GM12874 (cell line): ENCODE results near the gene CYP21A2.

ENCODE experiments used
- TF ChIP-seq, protein P1 (sequence below): IDR thresholded peaks from 2 replicates; pipeline ENCODE4 v1.5.1; 2011; ENCODE audit warnings: low read depth, mild to moderate bottlenecking, control low read depth, low read length, moderate library complexity; ENCODE audit not compliant: insufficient read depth

Gene CYP21A2

DNA sequence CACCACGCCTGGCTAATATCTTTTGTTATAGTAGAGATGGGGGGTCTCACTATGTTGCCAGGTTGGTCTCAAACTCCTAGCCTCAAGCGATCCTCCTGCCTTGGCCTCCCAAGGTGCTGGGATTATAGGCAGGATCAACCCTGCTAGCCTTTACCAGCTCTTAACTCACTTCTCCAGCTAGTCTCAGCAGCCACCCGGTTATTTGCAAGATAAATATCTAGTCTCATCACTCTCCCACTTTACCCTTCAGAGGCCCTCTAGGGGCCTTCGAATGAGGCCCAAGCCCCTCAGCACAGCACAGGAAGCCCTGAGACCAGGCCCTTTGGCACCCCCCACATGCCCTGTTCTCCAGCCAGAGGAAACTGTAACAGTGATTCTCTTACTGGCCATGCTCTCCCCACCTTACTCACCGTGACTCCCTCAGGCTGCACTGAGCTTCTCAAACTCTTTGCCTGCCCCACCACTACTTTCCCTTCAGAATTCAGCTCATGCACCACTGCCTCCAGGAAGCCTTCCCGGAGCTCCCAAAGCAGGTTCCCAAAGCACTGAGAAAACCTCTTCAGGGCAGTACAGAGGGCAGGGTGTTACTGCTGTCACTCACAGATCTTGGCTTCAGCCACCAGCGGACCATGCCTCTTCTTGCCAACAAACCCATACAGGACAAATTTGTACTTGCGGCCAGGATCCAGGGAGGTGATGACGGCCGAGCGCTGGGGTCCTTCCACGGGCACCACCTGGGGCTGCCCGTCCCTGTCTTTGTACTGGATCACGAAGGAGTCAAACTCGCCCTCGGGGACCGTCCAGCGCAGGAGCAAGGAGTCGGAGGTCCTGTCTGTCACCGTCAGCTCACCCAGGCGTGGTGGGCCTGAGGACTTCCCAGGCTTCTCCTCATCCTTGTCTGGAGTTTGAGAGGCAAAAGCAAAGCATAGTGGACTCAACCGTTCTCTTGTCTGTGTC is 45.9 kb downstream of the CYP21A2 start:
- TF ChIP-seq, protein P1, sequence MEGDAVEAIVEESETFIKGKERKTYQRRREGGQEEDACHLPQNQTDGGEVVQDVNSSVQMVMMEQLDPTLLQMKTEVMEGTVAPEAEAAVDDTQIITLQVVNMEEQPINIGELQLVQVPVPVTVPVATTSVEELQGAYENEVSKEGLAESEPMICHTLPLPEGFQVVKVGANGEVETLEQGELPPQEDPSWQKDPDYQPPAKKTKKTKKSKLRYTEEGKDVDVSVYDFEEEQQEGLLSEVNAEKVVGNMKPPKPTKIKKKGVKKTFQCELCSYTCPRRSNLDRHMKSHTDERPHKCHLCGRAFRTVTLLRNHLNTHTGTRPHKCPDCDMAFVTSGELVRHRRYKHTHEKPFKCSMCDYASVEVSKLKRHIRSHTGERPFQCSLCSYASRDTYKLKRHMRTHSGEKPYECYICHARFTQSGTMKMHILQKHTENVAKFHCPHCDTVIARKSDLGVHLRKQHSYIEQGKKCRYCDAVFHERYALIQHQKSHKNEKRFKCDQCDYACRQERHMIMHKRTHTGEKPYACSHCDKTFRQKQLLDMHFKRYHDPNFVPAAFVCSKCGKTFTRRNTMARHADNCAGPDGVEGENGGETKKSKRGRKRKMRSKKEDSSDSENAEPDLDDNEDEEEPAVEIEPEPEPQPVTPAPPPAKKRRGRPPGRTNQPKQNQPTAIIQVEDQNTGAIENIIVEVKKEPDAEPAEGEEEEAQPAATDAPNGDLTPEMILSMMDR, result no peak

DNA sequence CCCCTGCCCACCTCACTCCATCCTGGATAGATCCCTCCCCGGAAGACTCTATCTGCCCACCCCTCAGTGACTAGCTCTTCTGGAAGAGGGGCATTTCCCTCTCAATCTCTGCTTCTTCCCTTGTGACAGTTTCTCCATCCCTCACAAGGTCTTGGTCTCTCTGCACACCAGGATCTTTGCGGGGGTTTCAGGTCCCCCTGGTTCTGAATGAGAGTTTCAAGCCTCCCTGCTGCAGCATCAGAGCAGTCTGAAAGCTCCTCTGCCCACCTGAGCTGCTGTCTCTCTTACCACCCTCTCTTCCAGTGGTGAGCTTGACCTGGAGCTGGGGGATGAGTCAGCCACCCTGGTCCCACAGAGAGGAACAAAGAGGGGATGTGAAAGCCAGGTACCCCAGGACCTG is 46.6 kb downstream of the CYP21A2 start:
- TF ChIP-seq, protein P1, result no peak

DNA sequence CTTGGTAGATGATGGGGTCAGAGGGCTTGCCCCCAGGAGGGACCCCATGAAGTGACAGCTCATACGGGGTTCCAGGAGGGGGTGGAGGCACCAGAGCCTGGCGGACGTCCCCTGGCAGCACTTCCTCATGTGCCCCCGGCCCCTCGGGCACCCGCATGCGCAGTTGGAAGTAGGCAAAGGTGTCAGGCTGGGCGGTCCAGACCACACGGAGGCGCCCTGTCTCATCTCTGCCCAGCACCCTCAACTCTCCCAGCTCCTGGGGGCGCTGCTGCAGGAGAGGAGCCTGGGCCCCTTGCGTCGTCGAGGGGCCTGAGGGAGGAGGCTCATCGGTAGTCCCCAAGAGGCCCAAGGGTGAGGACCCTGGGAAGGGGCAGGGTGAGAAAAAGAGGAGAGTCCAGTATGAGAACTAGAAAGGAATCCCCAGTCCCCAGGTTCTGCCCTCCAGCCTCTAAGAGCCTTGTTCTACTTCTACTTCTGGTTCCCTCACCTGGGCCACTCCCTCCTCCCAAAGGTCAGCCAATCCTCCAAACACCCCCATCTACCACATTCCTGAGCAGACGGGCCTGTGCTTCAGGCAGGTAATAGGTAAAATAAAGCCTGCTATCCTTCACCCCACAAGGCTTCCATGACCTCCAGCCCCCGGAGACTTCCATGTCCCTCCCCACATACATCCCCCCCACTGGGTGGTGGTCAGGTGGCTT is 47.7 kb downstream of the CYP21A2 start:
- TF ChIP-seq, protein P1, result no peak

DNA sequence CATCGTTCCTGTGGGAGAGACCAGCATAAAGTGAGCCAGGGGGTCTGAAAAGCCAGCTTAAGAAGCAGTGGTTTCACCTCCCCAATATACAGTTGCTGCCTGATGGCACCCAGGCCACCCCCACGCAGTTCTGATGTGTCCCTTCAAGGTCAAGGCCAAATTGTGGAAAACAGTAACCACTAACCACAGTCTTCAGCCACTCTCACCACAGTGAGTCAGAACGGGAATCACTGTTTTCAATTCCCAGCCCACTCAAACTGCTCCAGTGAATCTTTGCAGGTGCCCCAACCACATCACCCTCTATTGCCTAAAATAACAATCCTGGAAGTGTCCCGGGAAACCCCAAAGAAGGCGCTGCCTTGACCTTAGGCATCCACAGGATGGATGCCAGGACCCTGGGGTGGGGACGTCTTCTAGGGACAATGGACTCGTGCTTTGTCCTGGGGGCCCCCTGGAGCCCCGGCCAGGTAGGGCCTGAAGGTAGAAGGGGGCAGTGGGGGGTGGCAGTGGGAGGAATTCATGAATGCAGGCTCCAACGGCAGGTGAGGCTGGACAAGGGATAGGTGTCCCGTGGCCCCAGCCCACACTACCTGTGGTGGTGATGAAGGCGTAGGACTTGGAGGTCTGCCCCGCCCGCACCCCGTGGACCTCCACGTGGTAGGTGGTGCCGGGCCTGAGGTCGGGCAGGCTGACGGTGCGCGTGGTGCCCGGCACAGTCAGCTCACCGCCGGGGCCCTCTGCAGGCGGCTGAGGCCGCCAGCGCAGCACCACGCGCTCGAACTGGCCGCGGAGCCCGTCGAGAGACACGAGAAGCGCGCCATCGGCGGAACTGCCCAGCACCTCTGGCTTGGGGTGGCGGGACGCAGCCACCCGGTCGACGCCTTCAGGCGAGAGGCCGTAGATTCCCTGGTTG is 48.7 kb downstream of the CYP21A2 start:
- TF ChIP-seq, protein P1, result no peak

DNA sequence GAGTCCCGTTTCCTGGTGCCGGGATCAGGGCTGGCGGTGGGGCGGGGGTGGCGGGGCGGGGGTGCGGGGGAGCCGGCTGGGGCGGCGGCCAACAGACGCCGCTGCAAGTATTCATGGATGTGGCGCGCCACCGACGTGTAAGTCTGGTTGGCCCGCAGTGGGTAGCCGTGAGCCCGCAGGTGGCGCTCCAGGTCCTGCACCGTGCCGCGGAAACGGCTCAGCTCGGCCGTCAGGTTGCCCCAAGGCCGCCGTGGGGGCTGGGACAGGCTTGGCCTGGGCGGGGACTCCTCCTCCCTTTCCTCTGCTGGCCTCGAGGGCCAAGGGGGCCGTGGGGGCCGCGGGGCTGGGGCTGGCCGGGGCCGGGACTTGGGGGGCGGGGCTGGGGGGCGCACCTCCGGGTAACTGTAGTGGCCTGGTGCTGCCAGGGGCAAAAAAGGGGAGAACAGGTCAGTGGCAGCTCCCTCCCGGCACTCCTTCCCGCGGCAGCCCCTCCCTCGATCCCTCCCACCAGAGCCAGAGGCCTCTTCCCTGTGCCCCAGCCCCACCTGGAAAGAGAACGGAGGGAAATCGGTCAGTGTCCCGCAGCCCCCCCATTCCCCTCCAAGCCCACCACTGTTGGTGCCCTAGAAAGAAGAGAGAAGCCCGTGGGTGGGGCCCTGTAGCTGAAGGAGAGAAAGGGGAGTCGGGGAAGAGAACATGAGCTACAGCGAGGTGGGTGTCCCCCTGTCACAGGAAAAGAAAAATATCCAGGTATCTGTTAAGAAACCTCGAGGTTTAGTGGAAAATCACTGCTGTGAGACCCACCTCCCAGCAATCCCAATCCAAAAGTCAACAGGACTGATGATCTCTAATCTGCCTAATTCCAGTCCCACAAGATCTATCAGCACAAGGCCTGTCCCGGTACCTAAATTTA is 49.6 kb downstream of the CYP21A2 start:
- TF ChIP-seq, protein P1, result peak; percentile 71

DNA sequence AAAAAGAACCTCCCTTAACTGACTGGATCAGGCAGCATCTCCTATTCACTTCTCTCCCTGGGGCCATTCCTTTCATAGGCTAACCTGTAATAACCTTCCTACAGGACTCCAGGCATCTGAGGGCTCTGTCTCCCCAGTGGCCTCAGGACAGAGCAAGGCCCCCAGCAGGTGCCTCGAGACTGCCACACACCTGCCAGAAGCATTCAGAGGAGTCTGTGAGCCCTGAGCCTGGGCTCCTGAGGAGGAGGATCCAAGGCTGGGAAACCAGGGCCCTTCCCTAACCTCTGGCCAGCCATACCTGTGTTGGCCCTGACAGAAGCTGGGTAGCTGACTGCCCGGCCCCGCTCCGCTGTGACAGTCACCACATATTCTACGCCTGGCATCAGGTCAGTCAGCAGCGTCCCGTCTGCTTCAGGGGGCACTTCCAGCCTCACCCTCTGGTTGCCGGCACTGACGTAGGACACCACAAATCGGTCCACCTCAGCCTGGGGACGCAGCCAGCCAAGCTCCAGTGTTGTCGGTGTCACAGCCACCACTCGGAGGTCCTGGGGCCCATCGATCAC is 50.4 kb downstream of the CYP21A2 start:
- TF ChIP-seq, protein P1, result no peak
